ENCODE data around the gene SLC12A1.

SLC12A1 gene

DNA sequence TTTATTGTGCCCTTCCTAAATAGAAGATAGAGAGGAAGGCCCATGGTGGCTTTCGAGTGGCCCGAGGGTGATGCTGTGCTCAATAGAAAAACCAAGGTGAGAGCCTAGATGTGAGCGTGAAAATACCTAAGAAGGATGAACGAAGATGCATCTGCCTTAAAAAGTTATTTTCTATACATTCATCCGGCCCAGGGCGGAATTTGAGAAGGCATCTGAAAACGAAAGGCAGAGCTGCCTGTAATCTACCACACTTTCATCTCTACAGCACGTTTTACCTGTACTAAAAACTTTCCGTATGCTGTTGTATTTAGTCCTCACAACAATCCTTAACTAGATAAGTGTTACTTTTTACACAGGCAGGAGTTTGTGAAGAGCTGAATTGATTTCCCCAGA, 126.5 kb downstream of the SLC12A1 start:
- no peak for DNase-seq (ENCODE audit: low read depth, low spot score)

DNA sequence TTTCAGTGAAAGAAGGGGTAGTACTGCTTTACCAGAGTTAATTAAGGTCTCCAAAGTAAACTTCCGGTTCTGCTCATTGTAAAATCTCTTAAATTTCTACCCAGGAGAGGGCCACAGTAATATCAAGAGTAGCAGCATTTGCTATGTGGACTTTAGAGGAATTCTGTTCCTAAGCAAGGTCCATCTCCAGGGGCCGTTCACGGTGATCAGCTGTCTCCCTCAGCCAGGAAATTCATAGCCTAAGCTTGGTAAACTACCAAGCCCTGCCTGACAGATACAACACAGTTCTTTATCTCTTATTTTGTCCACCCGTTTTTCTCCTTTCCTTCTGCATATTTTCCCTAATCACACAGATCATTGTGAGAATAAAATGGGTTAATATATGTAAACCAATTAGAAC, 127.4 kb downstream of the SLC12A1 start:
- no peak overlapping the region for H3K4me3 ChIP-seq (ENCODE audit: low read depth, low read length)
- in situ Hi-C loops (cut with HindIII; ENCODE audit: low sequenced_read_pairs) = no loop called here
- TF ChIP-seq, protein P1, sequence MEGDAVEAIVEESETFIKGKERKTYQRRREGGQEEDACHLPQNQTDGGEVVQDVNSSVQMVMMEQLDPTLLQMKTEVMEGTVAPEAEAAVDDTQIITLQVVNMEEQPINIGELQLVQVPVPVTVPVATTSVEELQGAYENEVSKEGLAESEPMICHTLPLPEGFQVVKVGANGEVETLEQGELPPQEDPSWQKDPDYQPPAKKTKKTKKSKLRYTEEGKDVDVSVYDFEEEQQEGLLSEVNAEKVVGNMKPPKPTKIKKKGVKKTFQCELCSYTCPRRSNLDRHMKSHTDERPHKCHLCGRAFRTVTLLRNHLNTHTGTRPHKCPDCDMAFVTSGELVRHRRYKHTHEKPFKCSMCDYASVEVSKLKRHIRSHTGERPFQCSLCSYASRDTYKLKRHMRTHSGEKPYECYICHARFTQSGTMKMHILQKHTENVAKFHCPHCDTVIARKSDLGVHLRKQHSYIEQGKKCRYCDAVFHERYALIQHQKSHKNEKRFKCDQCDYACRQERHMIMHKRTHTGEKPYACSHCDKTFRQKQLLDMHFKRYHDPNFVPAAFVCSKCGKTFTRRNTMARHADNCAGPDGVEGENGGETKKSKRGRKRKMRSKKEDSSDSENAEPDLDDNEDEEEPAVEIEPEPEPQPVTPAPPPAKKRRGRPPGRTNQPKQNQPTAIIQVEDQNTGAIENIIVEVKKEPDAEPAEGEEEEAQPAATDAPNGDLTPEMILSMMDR (IDR thresholded peaks at IDR 0.05; ENCODE audit: low read depth, low read length) = no peak
- DNase-seq (ENCODE audit: low read depth, low spot score) = no peak

More for the DNA sequence above, 126.5 kb downstream of the SLC12A1 start:
- peak overlapping the region; percentile 74 for H3K4me3 ChIP-seq (ENCODE audit: low read depth, low read length)
- in situ Hi-C loops (cut with HindIII; ENCODE audit: low sequenced_read_pairs) = no loop called here
- TF ChIP-seq, protein P1 (IDR thresholded peaks at IDR 0.05; ENCODE audit: low read depth, low read length) = no peak

DNA sequence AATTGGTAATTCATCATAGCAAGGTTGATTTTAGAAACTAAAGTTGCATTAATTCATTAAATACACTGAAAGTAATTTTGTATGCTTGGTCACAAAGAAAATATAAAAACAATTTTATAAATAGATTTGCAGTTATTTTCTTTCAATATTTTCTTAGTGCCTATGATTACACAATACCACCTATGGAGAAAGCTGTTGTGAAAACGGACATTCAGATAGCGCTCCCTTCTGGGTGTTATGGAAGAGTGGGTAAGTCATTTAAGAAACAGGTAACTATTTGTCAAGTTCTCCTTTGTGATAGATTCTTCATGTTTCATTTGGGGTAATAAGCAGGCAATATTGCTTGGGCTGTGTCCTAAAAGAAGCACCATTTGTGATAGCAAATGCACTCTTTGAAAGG, 128.2 kb downstream of the SLC12A1 start:
- in situ Hi-C loops (cut with HindIII; ENCODE audit: low sequenced_read_pairs) = no loop called here
- no peak overlapping the region for H3K4me3 ChIP-seq (ENCODE audit: low read depth, low read length)
- DNase-seq (ENCODE audit: low read depth, low spot score) = no peak
- TF ChIP-seq, protein P1 (IDR thresholded peaks at IDR 0.05; ENCODE audit: low read depth, low read length) = no peak

DNA sequence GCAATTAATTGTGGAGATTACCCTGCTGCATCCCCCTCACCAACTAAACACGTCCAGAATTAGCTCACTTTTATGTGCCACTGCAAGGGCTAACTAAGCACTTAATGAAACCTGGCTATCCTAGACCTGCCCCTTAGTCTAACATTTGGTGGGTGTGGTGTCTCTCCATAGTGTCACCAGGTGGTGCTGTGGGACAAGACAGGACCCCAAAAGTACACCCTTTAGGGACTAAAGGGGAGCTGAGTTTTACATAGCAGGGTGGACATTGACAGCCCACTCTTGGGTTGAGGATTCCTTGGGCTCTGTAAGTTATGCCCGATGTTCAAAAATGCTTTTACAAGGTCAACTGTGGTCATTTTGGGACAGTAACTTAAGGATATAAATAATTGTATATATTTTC, 130.8 kb downstream of the SLC12A1 start:
- TF ChIP-seq, protein P1 (IDR thresholded peaks at IDR 0.05; ENCODE audit: low read depth, low read length) = peak; percentile 47
- in situ Hi-C loops (cut with HindIII; ENCODE audit: low sequenced_read_pairs) = no loop called here
- no peak overlapping the region for H3K4me3 ChIP-seq (ENCODE audit: low read depth, low read length)
- no peak for DNase-seq (ENCODE audit: low read depth, low spot score)

DNA sequence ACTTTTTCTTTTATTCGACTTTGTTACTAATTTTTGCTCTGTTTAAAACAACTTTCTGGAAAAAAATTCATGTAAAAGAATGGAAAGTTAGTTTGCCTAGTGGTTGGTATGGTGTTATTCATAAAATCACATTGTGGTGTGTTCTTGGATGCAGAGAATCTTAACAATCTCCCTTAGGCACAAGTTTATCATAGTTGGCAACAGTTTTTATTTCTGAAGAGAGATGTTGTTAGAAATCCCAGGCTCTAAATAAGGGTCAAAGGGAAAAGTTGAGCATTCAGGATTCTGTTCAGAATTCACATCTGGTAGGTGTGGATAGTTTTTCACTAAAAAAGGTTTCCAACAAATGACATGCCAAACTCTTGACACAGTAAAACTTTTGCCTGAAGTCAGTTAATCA, 131.5 kb downstream of the SLC12A1 start:
- in situ Hi-C loops (cut with HindIII; ENCODE audit: low sequenced_read_pairs) = no loop called here
- no peak overlapping the region for H3K4me3 ChIP-seq (ENCODE audit: low read depth, low read length)
- no peak for DNase-seq (ENCODE audit: low read depth, low spot score)
- TF ChIP-seq, protein P1 (IDR thresholded peaks at IDR 0.05; ENCODE audit: low read depth, low read length) = no peak

DNA sequence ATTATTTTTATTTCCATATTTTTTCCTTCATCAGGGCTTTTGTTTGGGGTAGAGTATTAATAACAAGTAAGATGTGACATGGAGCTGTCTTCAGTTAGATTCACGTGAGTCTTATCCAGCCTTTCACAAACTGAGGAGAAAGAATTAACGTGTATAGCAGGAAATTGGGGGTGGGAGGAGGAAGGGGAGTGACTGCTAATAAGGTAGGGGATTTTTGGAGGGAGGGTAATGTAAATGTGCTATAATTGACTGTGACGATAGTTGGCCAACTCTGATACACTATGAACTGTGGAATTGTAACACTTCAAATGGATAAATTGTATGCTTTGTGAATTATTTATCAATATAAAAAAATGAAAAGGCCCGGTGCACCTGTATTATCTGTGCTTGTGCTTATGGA, 134.0 kb downstream of the SLC12A1 start:
- in situ Hi-C loops (cut with HindIII; ENCODE audit: low sequenced_read_pairs) = no loop called here
- H3K4me3 ChIP-seq (ENCODE audit: low read depth, low read length) = no peak overlapping the region
- no peak for DNase-seq (ENCODE audit: low read depth, low spot score)
- TF ChIP-seq, protein P1 (IDR thresholded peaks at IDR 0.05; ENCODE audit: low read depth, low read length) = no peak

DNA sequence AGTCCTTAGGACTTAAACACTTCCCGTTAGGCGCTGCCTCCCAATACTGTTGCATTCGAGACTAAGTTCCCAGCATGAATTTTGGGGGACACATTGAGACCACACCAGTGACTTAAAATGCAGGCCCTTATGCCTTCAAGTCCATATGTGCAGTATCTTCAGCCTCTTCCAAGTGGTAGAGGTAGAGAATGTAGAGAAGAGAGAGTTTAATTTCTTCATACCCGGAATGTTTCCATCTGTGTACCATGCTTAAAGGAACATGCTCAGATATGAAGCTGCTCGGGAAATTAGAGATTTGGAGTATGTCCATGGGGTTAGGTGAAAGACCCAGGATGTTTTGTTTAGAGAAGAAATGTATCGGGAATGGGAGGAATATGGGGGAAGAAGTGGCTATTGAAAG, 137.8 kb downstream of the SLC12A1 start:
- no peak overlapping the region for H3K4me3 ChIP-seq (ENCODE audit: low read depth, low read length)
- in situ Hi-C loops (cut with HindIII; ENCODE audit: low sequenced_read_pairs) = no loop called here
- TF ChIP-seq, protein P1 (IDR thresholded peaks at IDR 0.05; ENCODE audit: low read depth, low read length) = no peak
- no peak for DNase-seq (ENCODE audit: low read depth, low spot score)
